OCI-LY7 (cell line): ENCODE measurements around the gene MIOX. TPM values are rescaled to one million over a fixed set of nuclear protein-coding genes. Genes with fewer than 3 reads are reported as not detected.

Source experiments
- BruUV-seq: library from RNA; stranded (reverse); fragments of 400-500 nt; replicated peaks from 2 replicates; lab custom pipeline; 2021; lab: Mats Ljungman, UMichigan
- CTCF ChIA-PET: fragments of 300-600 bp; sonication (Branson Sonifier 250); formaldehyde crosslinking; loops from one replicate; lab custom pipeline; 2022; ENCODE audit warnings: antibody characterized with exemption; ENCODE audit not compliant: unreplicated experiment; lab: Charles Lee
- POLR2A ChIA-PET: fragments of 300-600 bp; sonication (Branson Sonifier 250); formaldehyde crosslinking; loops from one replicate; lab custom pipeline; 2022; ENCODE audit warnings: antibody characterized with exemption; lab: Charles Lee
- DNase-seq: peaks from one replicate; pipeline ENCODE4 v3.0.0-alpha.2; 2015; ENCODE audit warnings: low spot score
- H2AFZ ChIP-seq: fragments of 200-600 bp; sonication (generic), shearing (Covaris generic); 2 replicates; pipeline ENCODE4 v1.6.1; 2014; ENCODE audit warnings: mild to moderate bottlenecking, antibody characterized with exemption, low read length, moderate library complexity
- H3K27ac ChIP-seq: fragments of 200-600 bp; sonication (generic); 2 replicates; pipeline ENCODE4 v1.5.1; 2014; ENCODE audit warnings: mixed run types, low read depth, mild to moderate bottlenecking, moderate library complexity, low read length, inconsistent platforms; ENCODE audit not compliant: poor library complexity, severe bottlenecking
- H3K36me3 ChIP-seq: fragments of 200-600 bp; sonication (generic); 2 replicates; pipeline ENCODE4 v1.6.1; 2014; ENCODE audit warnings: mild to moderate bottlenecking, antibody characterized with exemption, low read length, moderate library complexity, mixed read lengths; ENCODE audit not compliant: insufficient read depth
- H3K4me1 ChIP-seq: fragments of 200-600 bp; sonication (generic); 2 replicates; pipeline ENCODE4 v1.5.1; 2014; ENCODE audit warnings: mild to moderate bottlenecking, low read length; ENCODE audit not compliant: insufficient read depth, poor library complexity, severe bottlenecking
- H3K4me2 ChIP-seq: fragments of 200-600 bp; sonication (generic); 2 replicates; pipeline ENCODE4 v1.6.1; 2014; ENCODE audit warnings: mild to moderate bottlenecking, low read length
- H3K4me3 ChIP-seq: fragments of 200-600 bp; sonication (generic); 2 replicates; pipeline ENCODE4 v1.5.1; 2014; ENCODE audit warnings: mild to moderate bottlenecking, low read depth, low read length; ENCODE audit not compliant: poor library complexity, severe bottlenecking
- H3K79me2 ChIP-seq: fragments of 200-600 bp; sonication (generic); 2 replicates; pipeline ENCODE4 v1.6.1; 2016; ENCODE audit warnings: low read depth, mild to moderate bottlenecking, low read length, moderate library complexity, mixed read lengths; ENCODE audit not compliant: insufficient read depth
- H3K9me2 ChIP-seq: fragments of 200-600 bp; sonication (generic); 2 replicates; pipeline ENCODE4 v1.6.1; 2016; ENCODE audit warnings: mild to moderate bottlenecking, low read length, mixed read lengths; ENCODE audit not compliant: insufficient read depth
- H3K9me3 ChIP-seq: fragments of 200-600 bp; sonication (generic); 2 replicates; pipeline ENCODE4 v1.6.1; 2014; ENCODE audit warnings: mild to moderate bottlenecking, mixed run types, low read length, mixed read lengths
- H4K20me1 ChIP-seq: fragments of 200-600 bp; sonication (generic); 2 replicates; pipeline ENCODE4 v1.6.1; 2014; ENCODE audit warnings: mild to moderate bottlenecking, antibody characterized with exemption, low read length, moderate library complexity, mixed read lengths; ENCODE audit not compliant: insufficient read depth
- EZH2phosphoT487 ChIP-seq: fragments of 200-600 bp; sonication (generic); IDR thresholded peaks from 2 replicates; pipeline ENCODE4 v1.6.1; 2018; ENCODE audit warnings: low read depth, borderline replicate concordance, mild to moderate bottlenecking, mixed run types, antibody characterized with exemption, low read length, moderate library complexity, mixed read lengths
- intact Hi-C: fragments of 100-400 bp; cut with micrococcal nuclease; formaldehyde crosslinking; loops from one replicate; pipeline ENCODE4 v1.10.0; 2022; ENCODE audit not compliant: unreplicated experiment
- total RNA-seq, 2 experiments: library from RNA; depleted of rRNA in 1 of 2; stranded (reverse); fragments of >200 nt in 1 of 2; shearing (Covaris generic) in 1 of 2; gene quantifications; 2 replicates each; pipeline ENCODE4 v1.2.3, GENCODE V29; 2014 to 2022
- TF ChIP-seq, protein P1 (sequence below): fragments of 200-600 bp; sonication (generic); conservative IDR thresholded peaks from 2 replicates; pipeline ENCODE4 v1.5.1; 2014; ENCODE audit warnings: mild to moderate bottlenecking, antibody characterized with exemption, low read length, moderate library complexity, mixed read lengths

The MIOX gene
- total RNA-seq, 2 experiments from 2014 or later: 0.53 TPM; not detected in 1

- BruUV-seq: no TSS peak
- intact Hi-C loops: loop anchor here (2.0 kb wide), 1 partner anchor 57 kb away; the partner anchor contains the start of gene SCO2
- peaks cover 46% of the 10 kb centered on the region for H3K79me2 ChIP-seq
- H3K36me3 ChIP-seq: peaks cover 73% of the 10 kb centered on the region
- ChIA-PET CTCF (interaction anchor here (0.7 to 2.5 kb wide), 2 partner anchors 18 to 153 kb away, joined by 4 to 7 read pairs; no protein-coding TSS in a partner anchor), POLR2A (interaction anchor here (0.6 to 1.0 kb wide), 4 partner anchors 40 to 261 kb away, joined by 3 to 4 read pairs (median 3); partner anchors contain the start of genes LMF2, NCAPH2 and SCO2)
- no peak for TF ChIP-seq EZH2phosphoT487
- TF ChIP-seq, protein P1, sequence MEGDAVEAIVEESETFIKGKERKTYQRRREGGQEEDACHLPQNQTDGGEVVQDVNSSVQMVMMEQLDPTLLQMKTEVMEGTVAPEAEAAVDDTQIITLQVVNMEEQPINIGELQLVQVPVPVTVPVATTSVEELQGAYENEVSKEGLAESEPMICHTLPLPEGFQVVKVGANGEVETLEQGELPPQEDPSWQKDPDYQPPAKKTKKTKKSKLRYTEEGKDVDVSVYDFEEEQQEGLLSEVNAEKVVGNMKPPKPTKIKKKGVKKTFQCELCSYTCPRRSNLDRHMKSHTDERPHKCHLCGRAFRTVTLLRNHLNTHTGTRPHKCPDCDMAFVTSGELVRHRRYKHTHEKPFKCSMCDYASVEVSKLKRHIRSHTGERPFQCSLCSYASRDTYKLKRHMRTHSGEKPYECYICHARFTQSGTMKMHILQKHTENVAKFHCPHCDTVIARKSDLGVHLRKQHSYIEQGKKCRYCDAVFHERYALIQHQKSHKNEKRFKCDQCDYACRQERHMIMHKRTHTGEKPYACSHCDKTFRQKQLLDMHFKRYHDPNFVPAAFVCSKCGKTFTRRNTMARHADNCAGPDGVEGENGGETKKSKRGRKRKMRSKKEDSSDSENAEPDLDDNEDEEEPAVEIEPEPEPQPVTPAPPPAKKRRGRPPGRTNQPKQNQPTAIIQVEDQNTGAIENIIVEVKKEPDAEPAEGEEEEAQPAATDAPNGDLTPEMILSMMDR: no peak
- H3K4me1 ChIP-seq: peaks cover 59% of the 10 kb centered on the region
- peak; percentile 55 for DNase-seq
- H3K27ac ChIP-seq: peak overlapping the region; percentile 95
- H2AFZ ChIP-seq: no peak overlapping the region
- no peaks in the 10 kb centered on the region for H4K20me1 ChIP-seq
- H3K9me2 ChIP-seq: no peaks in the 10 kb centered on the region
- peak overlapping the region; percentile 80 for H3K4me2 ChIP-seq
- peak overlapping the region; percentile 96 for H3K4me3 ChIP-seq
- H3K9me3 ChIP-seq: no peaks in the 10 kb centered on the region
Measured at GRCh38 chr22:50467773-50468440, 18.8 kb upstream of the MIOX start.

- H3K4me1 ChIP-seq: peaks cover 66% of the 10 kb centered on the region
- no peak overlapping the region for H2AFZ ChIP-seq
- H3K4me2 ChIP-seq: peak overlapping the region; percentile 80
- POLR2A ChIA-PET: interaction anchor here (0.6 to 1.0 kb wide), 3 partner anchors 39 to 260 kb away, joined by 3 to 4 read pairs (median 3); partner anchors contain the start of genes LMF2 and NCAPH2
- TF ChIP-seq, protein P1: no peak
- TF ChIP-seq EZH2phosphoT487: no peak
- H4K20me1 ChIP-seq: peaks cover 3% of the 10 kb centered on the region; the same call in 1 of the 2 replicates
- H3K27ac ChIP-seq: peak overlapping the region; percentile 95
- H3K36me3 ChIP-seq: peaks cover 67% of the 10 kb centered on the region
- CTCF ChIA-PET: interaction anchor here (0.7 to 2.5 kb wide), 2 partner anchors 18 to 153 kb away, joined by 4 to 7 read pairs; no protein-coding TSS in a partner anchor
- no peak for DNase-seq
- no peaks in the 10 kb centered on the region for H3K9me2 ChIP-seq
- H3K9me3 ChIP-seq: no peaks in the 10 kb centered on the region
- peak overlapping the region; percentile 96 for H3K4me3 ChIP-seq
- intact Hi-C loops: loop anchor here (1.0 to 2.0 kb wide), 2 partner anchors 19 to 56 kb away; partner anchors contain the start of gene SCO2
- H3K79me2 ChIP-seq: peaks cover 54% of the 10 kb centered on the region
- no TSS peak for BruUV-seq
Measured at GRCh38 chr22:50468626-50469025, 18.0 kb upstream of the MIOX start.
